Uterus (tissue), 2 donors: ENCODE data around the gene MAD1L1.

Experiments used
- POLR2A ChIP-seq, 2 donors: fragments of 450-650 bp; IDR thresholded peaks; one replicate each; pipeline ENCODE4 v1.6.1; 2016; ENCODE audit warnings: antibody characterized with exemption in 2 of 2, mild to moderate bottlenecking in 1 of 2, moderate library complexity in 1 of 2
- TF ChIP-seq, protein P1 (sequence below), 4 experiments: fragments of 200-600 bp in 2 of 4; fragments of 450-650 bp in 2 of 4; sonication (generic) in 2 of 4; IDR thresholded peaks; one replicate each; pipeline ENCODE4 v1.5.1; 2016 to 2019; ENCODE audit warnings: antibody characterized with exemption in 4 of 4, mild to moderate bottlenecking in 2 of 4, moderate library complexity in 1 of 4

DNA sequence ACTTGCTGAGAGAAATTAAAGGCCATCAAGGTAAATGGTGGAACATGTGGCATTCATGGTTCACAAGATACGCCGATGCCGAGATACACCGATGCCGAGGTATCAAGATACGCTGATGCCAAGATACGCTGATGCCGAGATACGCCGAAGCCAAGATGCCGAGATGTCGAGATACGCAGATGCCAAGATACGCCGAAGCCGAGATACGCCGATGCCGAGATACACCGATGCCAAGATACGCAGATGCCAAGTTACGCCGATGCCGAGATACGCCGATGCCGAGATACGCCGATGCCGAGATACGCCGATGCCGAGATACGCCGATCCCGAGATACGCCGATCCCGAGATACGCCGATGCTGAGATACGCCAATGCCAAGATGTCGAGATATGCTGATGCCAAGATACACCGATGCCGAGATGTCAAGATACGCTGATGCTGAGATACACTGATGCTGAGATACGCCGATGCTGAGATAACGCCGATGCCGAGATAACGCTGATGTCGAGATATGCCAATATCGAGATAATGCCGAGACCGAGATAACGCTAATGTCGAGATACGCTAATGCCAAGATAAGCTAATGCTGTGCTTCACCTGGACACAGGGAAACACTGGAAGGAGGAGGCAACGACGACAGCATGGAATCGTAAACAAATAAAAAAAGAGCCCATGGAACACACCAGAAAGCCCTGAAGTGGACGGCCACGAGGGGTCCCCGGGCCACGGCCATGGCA, 172.6 kb downstream of the MAD1L1 start:
- no peak for TF ChIP-seq POLR2A (IDR thresholded peaks at IDR 0.05)
- TF ChIP-seq, protein P1, sequence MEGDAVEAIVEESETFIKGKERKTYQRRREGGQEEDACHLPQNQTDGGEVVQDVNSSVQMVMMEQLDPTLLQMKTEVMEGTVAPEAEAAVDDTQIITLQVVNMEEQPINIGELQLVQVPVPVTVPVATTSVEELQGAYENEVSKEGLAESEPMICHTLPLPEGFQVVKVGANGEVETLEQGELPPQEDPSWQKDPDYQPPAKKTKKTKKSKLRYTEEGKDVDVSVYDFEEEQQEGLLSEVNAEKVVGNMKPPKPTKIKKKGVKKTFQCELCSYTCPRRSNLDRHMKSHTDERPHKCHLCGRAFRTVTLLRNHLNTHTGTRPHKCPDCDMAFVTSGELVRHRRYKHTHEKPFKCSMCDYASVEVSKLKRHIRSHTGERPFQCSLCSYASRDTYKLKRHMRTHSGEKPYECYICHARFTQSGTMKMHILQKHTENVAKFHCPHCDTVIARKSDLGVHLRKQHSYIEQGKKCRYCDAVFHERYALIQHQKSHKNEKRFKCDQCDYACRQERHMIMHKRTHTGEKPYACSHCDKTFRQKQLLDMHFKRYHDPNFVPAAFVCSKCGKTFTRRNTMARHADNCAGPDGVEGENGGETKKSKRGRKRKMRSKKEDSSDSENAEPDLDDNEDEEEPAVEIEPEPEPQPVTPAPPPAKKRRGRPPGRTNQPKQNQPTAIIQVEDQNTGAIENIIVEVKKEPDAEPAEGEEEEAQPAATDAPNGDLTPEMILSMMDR (IDR thresholded peaks at IDR 0.05), result no peak
